ENCODE measurements around the gene SNX10.

Gene SNX10

DNA sequence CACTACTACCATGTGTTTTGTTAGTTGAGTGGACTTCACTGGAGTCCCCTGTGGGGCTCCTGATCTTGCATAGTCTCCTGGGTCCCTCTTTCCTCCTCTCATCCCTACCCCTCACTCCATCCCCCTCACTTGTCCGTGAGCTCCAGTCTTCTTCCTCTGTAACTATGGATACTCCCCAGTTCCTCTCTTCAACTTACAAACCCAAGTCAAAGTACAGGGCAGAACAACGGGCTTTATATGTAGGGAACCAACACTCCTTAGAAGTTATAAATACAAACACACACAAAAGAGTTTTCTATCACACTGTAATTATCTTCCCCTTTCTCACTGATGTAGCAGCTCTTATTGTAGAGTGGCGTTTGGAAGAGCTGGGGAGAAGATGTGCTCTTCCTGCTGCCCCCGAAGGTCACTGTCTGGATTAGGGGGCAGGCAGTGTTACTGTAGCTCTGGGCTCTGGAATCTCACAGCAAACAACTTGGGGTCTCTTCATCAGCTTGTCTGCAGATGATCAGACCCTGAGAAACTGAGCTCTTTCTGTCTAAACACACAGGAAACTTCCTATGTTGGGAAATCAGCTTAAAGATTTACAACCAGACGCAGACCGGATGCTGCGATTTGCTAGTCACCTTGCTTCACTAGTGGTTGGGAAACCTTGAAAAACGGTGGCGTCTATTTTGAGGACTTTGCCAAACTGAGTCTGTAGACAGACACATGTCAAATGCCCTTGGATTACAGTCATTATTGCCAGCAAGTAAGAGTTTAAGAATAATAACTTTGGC is 13.6 kb downstream of the SNX10 start:
- peak; percentile 47 for DNase-seq

DNA sequence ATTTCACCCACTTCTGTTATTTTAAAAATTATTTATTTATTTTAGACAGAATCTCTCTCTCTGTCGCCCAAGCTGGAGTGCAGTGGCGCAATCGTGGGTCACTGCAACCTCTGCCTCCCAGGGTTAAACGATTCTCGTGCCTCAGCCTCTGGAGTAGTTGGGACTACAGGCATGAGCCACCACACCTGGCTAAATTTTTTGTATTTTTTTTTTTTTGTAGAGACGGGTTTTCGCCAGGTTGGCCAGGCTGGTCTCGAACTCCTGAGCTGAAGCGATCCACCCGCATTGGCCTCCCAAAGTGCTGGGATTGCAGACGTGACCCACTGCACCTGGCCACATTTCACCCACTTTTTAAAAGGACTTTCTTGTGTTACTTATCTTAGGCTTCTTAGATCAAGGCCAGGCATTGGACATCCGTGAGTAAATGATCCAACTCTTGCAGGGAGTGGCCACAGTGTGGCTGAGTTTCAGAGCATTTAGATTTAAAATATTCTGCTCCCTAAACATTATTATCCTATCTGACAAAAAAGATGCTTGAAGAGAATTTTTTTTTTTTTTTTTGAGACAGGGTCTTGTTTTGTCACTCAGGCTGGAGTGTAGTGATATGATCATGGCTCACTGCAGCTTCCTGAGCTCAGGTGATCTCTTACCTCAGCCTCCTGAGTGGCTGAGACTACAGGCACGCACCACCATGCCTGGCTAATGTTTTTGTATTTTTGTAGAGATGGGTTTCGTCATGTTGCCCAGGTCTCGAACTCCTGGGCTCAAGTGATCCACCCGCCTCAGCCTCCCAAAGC is 14.4 kb downstream of the SNX10 start:
- DNase-seq, result no peak

DNA sequence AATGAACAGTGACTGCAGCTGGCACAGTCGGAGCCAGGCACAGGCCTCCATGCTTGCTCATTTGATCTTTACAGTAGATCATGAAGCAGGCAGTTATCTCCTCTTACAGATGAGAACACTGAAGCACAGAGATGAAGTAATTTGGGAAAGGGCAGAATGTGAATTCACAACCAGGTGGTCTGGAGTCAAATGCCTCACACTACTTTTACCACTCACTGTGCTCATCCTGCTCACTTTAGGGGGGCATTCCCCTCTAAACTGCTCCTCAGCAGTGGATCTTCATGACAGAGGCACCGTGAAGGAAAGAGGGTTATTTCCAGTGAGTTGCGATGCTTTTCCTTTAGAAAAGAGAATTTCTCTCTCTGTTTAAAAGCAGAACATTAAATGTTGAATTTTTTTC is 15.1 kb downstream of the SNX10 start:
- DNase-seq, result no peak

DNA sequence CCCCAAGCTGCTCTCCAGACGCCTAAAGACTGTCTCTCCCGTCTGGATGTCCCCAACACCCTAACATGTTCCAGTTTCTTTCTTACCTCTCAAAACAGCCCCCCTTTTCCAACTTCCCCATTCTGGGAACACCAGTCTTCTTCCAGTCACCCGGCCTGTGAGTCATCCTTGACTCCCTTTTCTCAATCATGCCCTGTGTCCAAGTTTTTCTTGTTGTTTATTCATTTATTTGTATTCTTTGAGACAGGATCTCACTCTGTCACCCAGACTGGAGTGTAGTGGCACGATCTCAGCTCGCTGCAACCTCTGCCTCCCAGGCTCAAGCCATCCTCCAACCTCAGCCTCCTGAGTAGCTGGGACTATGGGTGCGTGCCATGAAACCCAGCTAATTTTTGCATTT is 15.6 kb downstream of the SNX10 start:
- DNase-seq, result no peak

DNA sequence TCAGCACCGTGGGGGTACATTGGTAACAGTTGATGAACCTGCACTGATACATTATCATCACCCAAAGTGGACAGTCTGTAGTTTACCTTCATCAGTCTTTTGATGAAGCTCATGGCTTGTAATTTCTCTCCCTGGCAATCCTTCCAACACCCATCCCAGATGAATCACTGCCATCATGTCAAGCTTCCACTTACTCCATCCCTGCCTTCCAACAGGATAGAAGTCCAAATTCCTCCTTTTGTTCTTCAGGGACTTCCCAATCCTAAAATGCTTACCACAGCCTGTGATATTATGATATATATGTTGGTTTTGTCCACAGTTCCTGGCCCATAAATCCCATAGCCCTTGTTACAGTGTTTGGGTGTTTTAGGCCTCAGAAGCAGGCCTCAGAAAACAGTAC is 16.1 kb downstream of the SNX10 start:
- DNase-seq, result no peak

DNA sequence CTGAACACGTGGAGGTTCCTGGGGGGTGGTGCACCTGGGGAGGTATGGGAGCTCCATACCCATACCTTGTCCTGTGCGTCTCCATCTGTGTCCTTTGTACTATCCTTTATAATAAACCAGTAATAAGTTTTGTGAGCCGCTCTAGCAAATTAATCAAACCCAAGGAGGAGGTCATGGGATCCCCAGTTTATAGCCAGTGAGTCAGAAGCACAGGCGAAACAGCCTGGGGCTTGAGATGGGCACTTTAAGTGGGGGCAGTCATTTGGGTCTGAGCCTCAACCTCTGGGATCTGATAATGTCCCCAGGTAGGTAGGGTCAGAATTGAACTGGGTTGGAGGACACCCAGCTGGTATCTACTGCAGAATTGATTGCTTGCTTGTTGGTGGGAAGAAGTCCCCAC is 16.9 kb downstream of the SNX10 start:
- no peak for DNase-seq

DNA sequence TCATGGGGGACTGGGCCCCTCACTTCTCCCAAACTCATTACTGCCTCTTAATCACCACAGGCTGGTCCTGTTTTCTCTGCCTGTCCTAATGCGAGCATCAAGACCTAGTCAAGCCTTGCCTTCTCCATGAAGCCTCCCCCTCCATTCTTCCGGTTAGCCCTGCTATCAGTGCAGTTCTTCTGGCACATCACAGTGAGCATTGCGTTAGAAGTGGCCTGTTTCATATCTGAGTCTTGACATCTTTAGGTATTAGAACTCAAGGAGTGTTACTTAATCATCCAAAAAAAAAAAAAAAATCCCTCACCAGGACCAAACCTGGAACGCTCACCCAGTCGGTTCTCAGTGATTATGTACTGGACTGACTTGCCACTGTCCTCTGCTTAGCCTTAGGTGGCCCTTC is 17.4 kb downstream of the SNX10 start:
- no peak for DNase-seq

DNA sequence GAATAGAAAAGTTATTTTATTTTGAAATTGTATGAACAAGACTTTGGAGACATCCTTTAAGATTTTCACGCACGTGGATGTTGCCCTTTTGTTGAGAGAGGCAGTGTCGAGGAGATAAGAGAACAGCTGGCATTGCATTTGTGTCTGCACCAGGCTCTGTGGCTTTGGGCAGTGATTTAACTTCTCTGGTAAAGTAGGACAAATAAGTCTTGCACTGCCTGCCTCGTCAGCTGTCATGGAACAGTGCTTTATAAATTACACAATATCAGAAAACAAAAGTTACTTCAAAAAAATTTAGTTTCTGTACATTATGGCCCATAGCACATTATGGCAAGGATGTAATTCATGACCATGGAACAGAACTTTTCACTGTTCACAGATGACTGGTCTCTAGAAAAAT is 20.1 kb downstream of the SNX10 start:
- DNase-seq, result no peak

DNA sequence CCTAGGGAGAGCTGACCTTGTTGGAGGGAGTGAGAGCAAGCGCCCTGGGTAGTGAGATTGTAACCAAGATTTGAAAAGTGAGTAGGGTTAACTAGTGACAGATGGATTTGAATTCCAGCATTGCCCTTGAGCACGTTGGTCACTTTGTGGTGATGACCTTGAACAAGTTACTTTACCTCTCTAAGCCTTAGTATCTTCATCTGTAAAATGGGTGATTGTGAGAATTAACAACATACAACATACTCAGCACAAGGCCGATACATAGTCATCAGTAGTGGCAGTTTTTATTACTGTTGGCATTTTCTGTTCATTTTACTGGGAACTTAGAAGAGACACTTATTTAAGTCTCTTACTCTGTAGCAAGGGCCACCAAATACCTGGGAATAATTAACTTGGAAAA is 25.5 kb downstream of the SNX10 start:
- no peak for DNase-seq

DNA sequence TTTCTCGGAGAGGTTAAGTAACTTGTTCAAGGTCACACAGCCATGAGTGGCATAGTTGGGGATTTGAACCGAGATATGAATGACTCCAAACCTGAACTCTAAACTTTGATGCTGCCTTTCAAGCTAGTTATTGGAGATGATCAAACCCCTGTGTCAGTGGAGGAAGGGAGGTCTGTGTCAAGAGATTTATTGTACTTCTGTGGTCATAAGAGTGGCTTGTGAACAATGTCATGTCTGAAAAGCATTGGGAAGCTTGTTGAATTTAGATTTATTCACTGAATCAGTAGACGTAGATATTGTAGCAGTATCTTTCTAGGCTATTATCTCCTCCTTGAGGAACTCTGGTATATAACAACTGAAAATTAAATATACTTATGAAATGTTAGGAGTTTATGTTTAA is 27.3 kb downstream of the SNX10 start:
- DNase-seq, result no peak

DNA sequence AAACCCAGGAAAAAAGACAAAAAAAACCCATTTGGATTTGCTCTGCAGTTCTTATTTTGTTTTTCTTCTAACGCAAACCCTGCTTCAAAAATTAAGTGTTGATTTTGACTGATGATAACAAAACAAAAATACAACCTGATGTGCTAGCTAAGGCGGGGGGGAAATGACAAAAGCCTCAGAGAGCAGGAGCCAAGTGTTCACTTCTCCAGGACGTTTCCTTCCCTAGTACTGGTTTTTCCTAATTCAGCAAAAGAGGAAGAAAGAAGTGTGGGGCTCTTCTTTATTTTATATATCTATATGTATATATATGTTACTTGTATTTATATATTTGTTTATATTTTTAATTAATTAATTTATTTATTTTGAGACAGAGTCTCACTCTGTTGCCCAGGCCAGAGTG is 28.0 kb downstream of the SNX10 start:
- DNase-seq, result no peak

DNA sequence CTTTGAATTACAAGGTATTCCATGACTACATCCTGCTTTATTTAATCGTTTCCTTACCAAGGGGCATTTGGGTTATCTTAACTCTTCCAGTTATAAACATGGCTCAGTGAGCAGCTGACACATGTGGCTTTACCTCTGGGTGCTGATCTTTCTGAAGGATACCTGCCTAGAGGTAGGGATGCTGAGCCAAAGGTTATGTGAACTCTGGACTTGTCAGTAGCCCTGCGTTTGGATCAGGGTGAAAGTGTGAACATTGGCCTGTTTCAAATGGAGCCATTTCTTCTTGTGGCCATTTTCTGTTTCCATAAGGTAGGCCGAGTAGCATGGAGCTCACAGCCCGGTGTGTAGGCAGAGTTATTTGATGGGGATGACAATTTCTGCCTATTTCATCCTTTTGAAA is 29.2 kb downstream of the SNX10 start:
- DNase-seq, result no peak

DNA sequence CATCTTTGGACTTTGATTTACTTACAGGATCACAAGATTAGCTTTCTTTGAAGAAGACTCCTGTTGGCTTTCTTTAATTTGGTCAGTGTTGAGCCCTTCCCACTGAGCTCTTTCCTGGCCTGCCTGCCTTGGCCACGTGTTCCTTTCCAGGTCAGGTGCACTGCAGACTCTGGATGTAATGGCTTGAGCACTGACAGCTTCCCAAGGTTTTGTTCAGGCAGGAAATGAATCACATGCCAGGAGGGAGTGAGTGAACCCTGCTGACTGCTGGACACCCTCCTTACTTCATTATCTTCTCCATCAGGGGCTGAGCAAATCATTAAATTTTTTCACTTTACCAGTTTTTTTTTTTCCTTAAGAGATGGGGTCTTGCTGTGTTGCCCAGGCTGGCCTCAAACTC is 29.8 kb downstream of the SNX10 start:
- DNase-seq, result no peak

DNA sequence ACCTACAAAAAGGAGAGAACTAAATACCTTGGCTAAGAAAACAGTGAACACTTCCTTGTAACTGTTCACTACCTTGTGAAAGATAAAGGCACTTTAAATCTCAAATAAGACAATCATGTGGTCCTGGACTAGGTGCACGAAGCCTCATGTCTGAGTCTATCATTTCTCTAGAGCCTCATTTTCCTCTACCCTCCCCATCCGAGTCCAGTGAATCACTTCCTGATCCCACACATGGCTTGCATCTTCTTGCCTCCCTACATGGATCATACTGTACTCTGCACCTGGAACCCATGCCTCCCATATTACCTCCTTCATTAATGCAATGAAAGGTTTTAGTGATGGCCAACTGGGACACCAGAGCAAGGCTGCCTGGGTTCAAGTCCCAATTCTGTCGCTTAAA is 34.5 kb downstream of the SNX10 start:
- DNase-seq, result no peak

DNA sequence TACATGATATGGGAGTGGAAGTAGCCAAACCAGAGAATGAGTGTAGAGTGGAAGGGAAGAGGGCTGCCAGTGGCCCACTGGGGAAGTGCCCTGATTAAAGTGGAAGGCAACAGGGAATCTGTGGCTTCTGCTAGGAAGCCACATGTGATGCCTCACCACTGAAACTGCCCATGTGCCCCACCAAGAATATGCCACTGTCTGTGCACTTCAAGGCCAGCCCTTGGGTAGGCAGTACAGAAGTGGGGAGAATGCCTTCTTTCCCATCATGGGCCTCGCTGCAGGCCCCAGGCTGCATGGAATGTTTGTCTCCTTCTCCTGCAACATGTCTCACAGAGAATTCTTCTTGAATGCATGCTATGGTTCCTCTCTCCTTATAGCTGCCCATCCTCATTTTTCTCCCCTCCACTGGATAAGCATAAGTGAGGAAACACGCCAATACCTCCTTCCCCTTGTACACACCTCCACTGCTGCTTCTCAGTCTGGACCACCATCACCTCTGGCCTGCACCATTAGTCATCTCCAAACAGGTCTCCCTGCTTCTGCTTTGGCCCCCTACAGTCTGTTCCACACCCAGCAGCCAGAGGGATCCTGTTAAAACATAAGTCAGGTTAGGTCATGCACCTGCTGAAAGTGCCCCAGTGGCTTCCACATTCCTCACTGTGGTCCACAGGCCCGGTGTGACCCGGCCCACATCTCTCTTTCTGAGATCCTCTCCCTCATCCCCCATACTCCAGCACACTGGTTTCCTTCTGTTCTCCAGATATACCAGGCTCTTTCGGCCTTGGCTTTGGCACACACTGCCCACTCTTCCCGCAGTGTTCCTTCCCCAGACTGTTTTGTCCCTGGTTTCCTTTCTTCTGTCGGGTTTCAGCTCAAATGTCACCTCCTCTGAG is 37.1 kb downstream of the SNX10 start:
- DNase-seq, result no peak

DNA sequence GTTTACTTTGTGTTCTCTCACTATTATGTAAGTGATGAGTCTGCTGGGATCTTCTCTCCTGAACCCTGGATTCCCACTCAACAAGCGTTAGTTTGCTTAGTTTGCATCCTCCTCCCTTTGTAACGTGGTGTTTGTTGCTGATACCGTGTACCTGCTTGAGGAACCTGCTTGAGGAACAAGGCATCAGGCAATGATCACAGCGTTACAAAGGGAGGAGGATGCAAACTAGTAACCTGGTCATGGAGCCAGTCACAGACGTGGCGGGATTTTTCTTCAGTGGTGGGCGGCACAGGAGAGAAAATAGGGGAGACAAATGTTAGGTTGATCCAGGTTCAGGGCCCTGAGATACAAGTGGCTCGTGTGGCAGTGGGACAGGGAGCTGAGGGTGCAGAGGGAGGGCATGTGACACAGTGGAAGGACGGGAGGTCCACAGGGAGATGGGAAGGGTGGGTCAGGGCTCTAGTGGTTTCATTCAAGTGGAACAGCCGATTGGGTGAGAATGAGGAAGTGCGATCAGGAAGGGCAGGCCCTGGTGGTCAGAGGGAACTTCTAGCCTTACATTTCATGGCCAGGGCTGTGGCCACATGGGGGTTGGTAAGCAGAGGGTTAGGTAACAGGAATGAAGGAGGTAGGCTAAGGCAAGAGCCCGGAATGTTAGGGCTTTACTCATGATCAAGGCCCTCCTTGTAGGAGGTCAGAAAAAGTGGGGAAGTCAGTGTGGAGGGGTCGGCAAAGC is 38.0 kb downstream of the SNX10 start:
- DNase-seq, result no peak

DNA sequence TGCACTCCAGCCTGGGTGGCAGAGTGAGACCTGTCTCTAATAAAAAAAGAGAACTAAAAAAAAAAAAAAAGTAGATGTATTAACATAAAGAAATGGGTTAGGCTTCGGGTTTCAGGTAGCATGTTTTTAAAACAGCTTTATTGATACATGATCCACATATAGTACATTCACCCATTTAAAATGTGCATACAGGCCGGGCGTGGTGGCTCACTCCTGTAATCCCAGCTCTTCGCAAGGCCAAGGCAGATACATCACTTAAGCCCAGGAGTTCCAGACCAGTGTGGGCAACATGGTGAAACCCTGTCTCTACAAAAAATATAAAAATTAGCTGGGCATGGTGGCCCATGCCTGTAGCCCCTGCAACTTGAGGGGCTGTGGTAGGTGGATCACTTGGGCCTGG is 39.5 kb downstream of the SNX10 start:
- no peak for DNase-seq

DNA sequence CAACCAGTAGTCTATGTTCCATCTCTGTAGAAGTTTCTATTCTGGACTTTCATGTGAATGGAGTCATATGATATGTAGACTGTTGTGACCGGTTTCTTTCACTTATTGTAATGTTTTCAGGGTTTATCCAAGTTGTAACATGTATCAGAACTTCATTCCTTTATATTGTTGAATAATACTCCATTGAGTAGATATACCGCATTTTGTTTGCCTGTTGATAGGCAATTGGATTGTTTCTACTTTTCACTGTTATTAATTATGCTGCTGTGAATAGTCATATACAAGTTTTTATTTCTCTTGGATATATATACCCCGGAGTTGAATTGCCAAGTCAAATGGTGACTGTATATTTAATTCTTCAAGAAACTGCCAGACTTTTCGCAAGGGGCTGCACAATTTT is 40.1 kb downstream of the SNX10 start:
- no peak for DNase-seq

DNA sequence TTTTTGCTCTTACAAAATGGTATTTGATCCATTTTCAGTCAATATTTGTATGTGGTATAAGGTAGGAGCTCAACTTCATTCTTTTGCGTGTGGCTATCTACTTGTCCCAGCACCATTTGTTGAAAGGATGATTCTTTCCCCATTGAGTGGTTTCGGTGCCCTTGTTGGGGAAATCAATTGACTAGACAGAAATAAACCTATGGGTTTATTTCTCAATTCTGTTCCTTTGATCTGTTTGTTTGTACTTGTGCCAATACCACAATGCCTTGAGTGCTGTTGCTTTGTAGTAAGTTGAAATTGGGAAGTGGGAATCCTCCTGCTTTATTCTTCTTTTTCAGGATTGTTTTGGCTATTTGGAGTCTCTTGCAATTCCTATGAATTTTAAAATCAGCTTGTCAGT is 41.0 kb downstream of the SNX10 start:
- DNase-seq, result no peak

DNA sequence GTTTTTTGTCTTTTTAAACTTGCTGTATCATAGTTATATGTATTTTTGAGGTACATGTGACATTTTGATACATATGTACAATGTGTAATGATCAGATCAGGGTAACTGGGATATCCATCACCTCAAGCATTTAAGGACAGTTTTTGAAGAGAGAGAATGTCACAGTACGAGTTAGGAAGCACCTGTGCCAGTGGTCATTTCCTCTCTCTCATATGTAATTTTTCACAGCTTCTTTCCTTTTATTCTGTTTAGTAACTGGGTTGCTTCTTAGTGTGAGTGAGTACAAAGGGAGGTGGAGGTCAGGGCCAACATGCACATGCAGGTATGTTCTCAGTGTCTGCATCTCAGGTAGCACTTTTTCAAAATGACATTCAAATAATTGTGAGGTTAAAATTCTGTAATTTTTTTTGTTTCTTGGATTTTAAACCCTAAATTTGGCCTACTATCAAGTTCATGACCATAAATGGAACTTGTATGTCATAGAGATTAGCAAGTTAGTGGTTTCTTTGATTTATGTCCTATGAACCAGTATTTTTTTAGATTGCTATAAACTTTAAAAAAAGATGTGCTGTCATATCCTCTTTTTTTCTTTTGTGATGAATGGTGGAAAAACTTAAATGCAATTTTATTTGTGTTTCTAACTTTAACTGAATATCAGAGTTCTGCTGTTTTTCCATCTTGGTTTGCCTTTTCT is 42.7 kb downstream of the SNX10 start:
- DNase-seq, result no peak

DNA sequence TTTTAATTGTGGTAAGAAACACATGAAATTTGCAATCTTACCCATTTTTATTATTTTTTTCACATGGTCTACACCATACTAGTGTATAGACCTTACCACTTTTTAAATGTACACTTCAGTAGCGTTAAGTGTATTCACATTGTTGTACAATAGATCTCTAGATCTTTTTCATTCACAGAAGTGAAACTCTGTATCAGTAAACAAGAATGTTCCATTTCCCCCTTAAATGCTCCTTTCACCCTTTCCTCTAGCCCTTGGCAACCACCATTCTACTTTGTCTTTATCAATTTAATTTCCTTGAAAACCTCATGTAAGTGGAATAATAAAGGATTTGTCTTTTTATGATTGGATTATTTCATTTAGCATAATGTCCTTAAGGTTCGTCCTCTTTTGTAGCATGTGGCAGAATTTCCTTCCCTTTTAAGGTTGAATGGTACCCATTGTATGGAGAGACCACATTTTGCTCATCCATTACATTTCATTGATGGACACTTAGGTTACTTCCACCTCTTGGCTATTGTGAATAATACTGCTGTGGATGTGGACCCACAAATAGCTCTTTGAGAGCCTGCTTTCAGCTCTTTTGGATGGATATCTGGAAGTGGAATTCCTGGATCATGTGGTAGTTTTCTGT is 45.7 kb downstream of the SNX10 start:
- no peak for DNase-seq

Measured in CD4-positive, alpha-beta T cell treated with Interleukin-6 for 4 hours (primary cell).